HG02571 (cell line): ENCODE data around the gene FAM124A.

Source experiments
- ATAC-seq: cut with Tn5 transposase; IDR thresholded peaks from one replicate; pipeline ENCODE4 v1.9.1; 2021; ENCODE audit warnings: mild to moderate bottlenecking, moderate library complexity; ENCODE audit not compliant: unreplicated experiment

The FAM124A gene, protein sequence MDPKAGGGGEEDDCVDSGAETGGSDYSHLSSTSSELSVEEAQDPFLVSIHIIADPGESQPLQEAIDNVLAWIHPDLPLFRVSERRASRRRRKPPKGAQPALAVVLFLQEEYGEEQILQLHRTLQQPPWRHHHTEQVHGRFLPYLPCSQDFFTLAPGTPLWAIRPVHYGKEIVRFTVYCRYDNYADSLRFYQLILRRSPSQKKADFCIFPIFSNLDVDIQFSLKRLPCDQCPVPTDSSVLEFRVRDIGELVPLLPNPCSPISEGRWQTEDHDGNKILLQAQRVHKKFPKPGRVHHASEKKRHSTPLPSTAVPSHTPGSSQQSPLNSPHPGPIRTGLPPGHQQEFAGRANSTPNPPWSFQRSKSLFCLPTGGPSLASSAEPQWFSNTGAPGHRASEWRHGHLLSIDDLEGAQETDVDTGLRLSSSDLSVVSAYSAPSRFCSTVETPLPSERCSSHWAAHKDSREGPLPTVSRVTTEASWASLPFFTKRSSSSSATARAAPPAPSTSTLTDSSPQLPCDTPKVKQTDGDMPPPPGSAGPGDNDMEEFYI

DNA sequence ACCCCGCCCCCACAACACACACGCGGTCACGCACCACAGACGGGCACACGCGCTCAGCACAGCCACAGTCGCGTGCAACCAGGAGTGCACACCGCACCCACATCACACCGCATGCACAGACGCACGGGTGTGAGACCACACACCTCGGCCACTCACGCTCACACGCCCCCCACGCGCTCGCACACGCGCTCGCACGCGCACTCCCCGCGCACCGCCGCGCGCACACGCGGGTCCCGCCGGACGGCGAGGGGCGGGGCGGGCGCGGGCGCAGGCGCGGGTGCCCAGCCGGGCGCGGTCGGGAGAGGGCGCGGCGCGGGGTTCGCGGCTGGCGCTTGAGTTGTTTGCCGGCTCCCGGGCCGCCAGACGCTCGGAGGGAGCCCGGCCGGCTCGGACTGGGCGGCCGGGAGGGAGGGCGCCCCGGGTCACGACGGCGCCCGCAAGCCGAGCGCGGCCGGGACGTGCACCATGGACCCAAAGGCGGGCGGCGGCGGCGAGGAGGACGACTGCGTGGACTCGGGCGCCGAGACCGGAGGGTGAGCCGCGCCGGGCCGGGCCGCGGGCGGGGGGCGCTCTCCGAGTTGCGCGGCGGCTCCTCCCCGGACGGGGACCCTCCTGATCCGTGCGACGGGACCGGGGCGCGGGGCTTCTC is at the start of gene FAM124A:
TSS of gene FAM124A (plus strand) at position 362 of the 649 bp plus-strand sequence. CDS start at position 466, 104 bp downstream.
- peak; percentile 80 for ATAC-seq

DNA sequence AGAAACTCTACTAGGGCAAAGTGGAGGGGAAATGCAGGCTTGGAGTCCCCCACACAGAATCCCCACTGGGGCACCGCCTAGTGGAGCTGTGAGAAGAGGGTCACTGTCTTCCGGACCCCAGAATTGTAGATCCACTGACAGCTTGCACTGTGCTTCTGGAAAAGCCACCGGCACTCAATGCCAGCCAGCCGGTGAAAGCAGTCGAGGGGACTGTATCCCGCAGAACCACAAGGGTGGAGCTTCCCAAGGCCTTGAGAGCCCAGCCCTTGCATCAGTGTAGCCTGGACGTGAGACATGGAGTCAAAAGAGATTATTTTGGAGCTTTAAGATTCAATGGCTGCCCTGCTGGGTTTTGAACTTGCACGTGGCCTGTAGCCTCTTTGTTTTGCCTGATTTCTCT is 47.2 kb upstream of the FAM124A start:
- ATAC-seq = no peak

DNA sequence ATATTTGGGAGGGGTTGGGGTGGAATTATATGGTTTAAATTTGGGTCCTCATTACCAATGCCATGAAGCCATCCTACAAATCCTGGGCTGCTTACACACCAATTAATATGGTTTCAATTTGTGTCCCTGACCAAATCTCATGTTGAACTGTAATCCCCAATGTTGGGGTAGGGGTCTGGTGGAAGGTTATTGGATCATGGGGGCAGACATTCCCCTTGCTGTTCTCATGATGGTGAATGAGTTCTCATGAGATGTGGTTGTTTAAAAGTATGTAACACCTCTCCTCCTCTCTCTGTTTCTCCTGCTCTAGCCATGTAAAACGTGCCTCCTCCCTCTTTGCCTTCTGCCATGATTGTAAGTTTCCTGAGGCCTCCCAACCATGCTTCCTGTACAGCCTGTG is 46.6 kb upstream of the FAM124A start:
- no peak for ATAC-seq

DNA sequence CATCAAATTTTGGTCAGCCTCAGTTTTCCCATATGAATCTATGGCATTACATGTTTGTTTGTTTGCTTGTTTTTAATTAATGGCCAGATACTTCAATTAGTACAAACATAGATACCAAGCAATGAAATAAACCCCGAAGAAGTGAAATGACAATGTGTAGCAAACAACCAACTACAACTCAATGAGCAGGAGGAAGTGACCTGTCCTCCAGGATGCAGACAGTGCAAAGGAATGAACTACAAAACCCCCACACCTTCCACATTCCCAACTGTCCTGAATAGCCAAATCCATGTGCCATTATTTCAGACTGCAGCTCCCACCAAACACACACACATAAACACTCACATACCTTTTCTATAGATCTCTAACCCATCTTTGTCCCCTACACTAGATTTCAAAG is 45.0 kb upstream of the FAM124A start:
- ATAC-seq = no peak

DNA sequence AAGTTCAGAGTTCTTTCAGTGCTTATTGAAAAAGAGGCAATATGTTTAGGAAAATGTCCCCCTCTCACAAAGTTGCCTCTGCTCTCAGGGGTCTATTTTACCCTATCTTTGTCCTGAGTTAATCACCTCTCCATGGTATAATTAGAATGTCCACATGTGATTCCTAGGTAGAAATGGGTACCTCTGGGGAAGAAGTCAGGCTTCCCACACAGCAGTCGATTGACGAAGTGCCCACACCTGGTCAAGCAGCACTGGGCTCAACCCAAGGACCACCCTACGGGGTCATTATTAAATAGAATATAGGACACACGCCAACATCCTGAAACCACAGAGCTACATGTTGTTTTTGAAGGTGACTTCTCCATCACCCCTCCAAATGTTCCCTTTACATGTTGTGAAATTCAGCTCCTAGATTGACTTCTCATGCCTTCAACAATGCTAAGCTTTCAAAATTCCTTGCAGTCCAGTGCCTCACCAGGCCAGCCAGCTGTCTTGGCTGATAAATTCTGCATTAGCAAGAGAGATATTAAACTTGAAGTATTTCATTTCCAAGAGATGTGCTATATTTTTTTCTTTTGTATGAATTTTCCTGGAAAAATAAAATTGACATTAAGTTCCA is 43.6 kb upstream of the FAM124A start:
- no peak for ATAC-seq

DNA sequence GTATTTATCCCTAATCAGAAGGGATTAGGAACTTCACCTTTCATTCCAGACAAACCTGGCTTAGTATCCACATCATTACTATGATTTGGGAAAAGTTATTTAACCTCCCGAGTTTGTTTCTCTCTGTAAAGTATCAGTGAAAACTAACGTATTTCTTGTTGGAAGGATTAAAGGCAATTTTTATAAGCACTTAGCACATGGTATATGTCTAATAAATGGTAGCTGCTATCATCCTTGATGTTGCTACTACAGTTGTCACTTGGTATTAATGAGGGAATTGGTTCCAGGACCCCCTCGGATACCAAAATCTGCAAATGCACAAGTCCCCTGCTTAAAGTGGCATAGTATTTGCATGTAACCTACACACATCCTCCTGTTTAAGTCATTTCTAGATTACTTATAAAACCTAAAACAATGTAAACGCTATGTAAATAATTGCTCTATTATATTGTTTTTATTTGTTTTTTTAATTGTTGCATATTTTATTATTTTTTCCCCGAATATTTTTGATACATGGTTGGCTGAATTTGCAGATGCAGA is 42.7 kb upstream of the FAM124A start:
- ATAC-seq = no peak

DNA sequence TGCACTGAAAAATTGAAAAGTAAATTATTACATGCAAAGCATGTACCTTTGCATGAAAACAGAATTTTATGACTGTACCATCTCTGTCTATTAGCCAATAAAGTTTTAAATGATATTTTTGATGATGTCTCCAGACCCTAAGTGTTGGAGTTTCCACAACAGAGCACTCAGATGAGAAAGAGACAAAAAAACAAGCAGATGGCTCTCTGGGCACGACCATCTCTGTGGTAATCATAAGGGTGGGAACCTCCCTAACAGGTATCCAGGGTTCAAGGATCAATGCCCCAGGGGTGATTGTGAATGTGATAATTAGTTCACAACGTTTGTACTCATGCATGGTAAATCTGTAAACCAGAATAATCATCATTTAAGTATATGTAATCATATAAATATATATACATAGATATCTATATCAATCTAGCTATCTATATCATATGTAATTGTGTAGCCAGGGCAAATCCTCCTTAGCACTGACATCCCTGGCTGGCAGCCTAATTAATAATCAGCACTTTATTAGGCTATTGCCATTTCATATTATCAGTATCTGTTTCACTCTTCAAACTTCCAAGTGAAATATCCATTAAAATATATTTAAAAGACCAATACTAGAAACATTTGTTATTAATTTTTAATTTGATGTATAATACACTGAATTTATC is 41.2 kb upstream of the FAM124A start:
- no peak for ATAC-seq

DNA sequence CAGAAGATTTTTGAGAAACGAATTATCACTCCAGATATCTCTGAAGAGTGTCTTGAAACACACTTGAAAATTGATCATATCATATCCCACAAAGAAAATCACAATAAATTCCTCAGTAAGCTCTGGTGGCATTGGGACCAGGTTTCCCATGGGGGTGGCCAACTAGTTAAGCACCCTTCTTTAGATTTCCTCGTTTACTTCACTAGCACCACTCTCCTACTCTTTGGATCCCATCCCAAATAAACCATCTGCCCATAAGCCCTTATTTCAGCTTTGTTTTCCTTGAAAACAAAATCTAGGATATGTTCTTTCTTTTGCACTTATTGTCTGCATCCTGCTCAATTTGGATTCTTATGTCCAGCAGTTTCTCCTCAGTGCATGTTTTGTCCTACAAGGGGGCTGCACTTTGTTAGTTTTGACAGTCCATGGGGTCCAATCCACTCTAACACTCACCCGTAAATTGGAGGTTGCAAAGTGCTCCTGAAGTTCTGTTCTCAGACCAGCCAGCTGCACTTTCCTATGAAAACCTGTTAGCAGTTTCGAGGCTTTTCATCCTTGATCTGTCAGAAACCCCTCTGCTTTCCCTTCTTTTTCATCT is 40.3 kb upstream of the FAM124A start:
- ATAC-seq = no peak

DNA sequence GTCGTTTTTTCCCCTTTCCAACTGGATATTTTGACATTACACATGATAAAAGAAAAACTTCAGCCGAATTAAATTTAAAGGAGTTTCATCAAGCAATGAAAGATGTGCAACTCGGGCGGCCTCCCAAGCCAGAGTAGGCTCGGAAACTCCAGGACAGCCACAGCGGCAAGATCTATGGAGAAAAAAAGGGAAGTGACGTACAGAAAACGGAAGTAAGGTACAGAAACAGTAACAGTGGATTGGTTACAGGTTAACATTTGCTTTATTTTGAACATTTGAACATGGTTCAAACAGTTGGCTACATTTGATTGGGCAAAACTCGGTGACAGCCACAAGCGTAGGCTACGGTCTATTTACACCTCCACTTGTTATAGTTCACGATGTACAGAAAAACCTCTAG is 30.5 kb upstream of the FAM124A start:
- no peak for ATAC-seq

DNA sequence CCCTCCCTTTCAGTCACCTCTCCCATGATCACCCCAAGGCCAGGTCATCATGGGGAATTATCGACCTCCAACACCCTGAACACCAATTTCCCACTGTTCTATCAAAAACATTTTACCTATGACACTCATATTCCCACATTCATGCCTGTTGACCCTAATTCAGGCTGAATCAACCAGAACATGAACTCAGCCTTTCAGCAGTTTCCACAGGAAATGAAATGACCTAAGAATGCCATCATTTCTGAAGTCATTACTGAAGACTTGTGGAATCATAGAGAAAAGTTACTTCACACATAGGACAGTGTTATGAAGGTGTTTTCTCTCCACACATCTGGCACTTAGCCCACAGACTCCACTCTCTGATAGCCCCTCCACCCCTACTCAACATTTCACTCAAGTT is 29.9 kb upstream of the FAM124A start:
- ATAC-seq = no peak

DNA sequence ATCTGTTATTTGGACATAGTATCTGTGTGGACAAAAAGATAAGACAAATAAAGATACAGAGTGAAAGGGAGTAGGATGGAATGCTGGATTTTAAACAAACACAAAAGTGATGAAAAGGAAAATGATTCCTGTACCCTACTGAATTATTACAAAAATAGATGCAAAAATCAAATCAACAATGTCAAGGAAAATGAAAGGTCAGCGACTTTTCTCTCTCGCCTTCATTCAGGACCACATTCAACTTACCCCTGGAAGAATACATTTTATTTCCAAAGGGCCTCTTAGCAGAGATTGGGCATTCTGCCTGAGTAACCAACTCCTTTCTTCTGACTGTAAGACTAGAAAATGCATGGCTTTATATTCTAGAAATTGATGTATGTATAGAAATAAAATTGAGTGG is 28.8 kb upstream of the FAM124A start:
- no peak for ATAC-seq

DNA sequence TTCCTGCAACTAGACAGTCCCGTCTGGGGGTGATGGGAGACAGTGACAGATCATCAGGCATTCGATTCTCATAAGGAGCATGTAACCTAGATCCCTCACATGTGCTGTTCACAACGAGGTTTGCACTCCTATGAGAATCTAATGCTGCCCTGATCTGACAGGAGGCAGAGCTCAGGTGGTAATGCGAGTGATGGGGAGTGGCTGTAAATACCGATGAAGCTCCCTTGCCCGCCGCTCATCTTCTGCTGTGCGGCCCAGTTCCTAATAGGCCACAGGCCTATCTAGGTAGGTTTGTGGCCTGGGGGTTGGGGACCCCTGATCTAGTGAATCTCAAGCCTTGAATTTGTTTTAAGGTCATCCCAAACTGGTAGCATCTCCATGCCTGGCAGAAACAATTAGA is 27.3 kb upstream of the FAM124A start:
- no peak for ATAC-seq

DNA sequence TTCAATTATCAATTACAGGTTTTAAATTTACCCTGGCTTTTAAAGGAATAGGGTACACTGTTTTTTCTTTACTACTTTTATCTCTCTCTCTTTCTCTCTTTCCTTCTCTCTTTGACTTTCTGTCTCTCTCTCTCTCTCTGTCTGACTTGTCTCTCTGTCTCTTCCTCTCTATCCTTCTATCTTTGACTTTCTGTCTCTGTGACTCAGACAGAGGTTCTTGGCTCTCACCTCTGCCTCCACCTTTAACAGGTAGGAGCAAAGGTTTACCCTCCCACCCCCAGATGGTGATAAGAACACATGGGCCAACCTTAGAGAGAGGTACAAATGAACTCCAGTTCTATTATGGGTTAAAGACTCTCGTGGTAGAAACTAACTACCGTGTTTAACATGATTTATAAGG is 20.3 kb upstream of the FAM124A start:
- ATAC-seq = no peak

DNA sequence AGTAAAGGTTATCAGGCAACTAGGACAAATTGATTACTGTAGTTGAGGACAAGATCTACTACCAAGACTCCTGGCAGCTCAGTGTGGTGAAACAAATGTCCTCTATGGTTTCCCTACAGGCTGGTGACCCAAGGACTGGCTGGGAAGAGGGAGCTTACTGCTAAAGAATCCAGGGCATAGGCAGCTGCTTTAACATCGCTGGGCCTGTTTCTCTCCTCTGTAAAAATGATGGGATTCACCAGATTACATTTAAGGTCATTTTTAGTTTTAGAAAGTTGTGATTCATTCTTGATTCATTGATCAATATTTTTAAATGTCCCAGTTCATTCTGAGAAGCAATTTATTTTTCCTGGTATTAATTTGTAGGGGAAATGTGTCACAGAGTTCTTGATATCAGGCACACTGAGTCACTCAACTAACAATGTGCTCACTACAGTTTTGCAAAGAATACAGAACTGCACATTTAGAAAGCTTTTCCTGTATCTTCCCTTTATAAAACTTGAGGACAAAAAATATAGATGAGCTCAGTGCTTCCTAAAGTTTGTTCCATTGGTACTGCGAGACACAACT is 19.6 kb upstream of the FAM124A start:
- ATAC-seq = no peak

DNA sequence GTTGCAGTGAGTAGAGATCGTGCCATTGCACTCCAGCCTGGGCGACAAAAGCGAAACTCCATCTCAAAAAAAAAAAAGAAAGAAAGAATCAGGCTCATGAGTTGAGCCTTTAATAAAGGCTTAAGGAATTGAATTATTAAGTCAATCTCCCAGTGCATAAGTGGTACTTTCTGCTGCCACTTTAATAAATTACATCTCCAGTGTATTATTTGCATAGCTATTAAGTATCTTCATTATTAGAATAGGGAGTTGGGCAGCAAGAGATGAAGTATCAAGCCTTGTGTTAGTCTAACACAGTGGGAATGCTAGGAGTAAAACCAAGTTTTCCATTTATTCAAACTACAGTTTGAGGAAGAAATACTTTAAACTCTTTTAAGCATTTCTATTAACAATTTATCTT is 15.6 kb upstream of the FAM124A start:
- no peak for ATAC-seq

DNA sequence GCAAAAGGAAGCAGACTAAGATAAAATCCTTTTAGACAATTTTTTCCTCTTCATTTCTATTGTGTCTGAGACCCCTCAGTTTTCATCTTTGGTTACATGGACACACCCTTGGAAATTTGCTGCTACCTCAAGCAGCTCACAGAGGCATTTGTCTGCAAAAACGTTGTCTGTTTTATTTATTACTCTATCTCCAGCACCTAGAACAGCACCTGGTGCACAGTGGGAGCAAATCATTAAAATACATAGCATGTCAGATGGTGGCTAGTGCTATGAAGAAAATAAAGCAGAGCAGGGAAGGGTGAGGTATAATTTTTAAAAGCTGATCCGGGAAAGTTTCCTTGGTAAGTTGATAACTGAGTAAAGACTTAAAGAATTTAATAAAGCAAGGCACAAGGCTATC is 14.3 kb upstream of the FAM124A start:
- ATAC-seq = no peak

DNA sequence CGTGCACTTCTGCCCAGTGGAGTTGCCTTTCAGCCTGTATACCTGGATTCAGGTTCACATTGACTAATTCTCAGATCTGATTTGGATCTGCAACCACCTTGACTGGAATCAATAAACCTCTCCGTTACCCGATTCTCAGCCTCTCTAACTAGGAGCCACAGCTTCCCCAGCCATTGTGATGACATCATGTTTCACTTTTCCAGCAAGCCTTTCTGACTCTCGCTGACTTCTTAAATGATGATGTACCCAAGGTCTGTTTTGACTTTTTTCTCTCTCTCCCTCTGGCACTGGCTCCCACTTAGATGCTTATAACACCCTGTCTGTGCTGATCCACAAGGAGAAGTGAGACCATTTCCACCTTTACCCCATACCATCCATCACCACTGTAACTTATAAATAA is 13.5 kb upstream of the FAM124A start:
- no peak for ATAC-seq

DNA sequence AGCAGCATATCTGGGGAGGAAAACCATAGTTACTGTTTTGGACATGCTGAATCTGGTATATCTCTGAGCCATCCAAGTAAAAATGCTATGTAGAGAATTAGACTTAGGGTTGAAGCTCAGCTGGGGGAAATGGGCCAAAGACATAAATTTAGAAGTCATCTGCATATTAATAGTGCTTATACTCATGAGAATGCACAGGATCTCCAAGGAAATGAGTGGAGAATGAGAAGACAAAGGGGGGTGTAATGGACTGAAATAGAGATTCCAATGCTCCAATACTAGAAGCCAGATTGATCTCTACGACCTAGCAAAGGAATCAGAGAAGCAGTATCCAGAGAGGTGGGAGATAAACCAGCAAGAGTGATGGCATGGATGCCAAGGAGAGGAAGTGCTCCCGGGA is 10.3 kb upstream of the FAM124A start:
- ATAC-seq = no peak

DNA sequence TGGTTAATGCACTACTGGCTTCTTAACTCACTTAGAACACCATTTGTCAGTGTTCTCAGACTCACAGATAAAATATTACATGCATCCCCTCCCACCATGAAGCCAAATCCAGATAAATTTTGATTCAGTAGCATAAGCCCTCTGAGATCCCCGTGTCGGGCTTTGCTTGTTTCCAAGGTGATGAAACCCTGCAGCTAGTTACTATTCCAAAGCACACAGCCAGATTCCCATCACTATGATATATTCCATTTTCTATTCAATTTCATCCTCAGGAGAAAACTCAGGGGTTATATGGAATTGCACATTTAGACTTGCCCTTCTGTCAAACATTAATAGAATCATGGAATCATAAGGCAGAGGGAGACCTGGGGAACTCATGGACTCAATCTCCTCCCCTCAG is 9.4 kb upstream of the FAM124A start:
- no peak for ATAC-seq

DNA sequence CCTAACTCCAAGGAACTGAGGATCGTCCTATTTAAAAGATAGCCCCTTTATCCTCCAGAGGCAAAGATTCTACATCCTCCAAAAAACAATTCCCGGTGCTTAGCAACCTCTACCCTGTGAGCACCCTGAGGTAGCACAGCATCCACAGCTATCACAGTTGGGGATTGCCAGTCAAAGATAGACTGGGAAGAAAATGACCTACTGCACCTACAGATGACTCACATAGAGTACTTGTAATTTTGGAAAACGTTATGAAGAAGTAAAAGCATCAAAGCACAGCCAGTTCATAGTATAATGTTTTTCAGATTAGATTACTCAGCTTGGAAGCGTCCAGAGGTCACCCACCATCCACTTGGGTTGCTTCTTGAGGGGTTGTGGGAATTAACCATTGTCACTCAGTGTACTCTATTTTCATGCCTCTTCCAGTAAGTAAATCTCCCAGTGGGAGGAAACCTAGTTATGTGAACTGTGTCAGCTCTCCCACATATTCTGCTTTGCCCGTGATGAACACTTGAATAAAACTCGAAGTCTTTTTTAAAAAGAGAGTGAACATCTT is 8.9 kb upstream of the FAM124A start:
- no peak for ATAC-seq
